ENCODE results near the gene TGFB1I1. TPM values are rescaled to one million over a fixed set of nuclear protein-coding genes. Genes with fewer than 3 reads are reported as not detected.

Gene TGFB1I1
- polyA plus RNA-seq, 2 of the 4 experiments (the other 2 are of a cell fraction) = 8.3 to 75.1 TPM

DNA sequence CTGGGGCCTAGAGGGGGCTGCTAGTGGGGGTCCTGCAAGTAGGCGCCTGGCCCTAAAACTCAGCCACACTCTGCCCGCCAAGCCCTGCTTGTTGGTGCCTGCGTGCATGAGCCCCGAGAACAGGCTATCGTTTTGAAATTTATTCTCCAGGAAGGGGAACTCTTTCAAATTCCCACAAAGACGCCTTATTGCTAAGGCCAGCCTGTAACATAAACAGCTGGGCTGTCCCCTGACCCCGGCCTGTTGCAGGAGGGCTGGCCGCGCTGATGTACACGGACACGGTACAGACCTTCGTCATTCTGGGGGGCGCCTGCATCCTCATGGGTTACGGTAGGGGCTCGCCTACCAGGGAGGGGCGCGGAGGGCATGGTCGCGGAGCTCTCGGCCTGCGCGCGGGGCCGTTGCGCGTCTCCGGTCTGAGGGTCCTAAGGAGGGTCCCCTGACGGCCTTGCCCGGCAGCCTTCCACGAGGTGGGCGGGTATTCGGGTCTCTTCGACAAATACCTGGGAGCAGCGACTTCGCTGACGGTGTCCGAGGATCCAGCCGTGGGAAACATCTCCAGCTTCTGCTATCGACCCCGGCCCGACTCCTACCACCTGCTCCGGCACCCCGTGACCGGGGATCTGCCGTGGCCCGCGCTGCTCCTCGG lies 15.2 kb downstream of the TGFB1I1 start:
- peak overlapping the region; percentile 97 for H3K4me2 ChIP-seq
- H3K4me3 ChIP-seq = peak overlapping the region; percentile 56
- ChIA-PET CTCF (interaction anchor here (0.9 to 1.5 kb wide), 4 partner anchors 11 to 209 kb away, joined by 3 to 4 read pairs (median 4); no protein-coding TSS in a partner anchor), POLR2A (interaction anchor here (1.6 to 2.2 kb wide), 2 partner anchors 10 to 21 kb away, joined by 4 to 6 read pairs; partner anchors contain the start of gene RUSF1)
- H3K4me1 ChIP-seq = peaks cover 17% of the 10 kb centered on the region; the same call in 2 of the 3 replicates
- peak overlapping the region; percentile 59 to 82; a peak in 5 of 6 replicates for H3K27ac ChIP-seq
- no peaks in the 10 kb centered on the region for H3K9me3 ChIP-seq
- FAIRE-seq (no peak), ATAC-seq (no peak; a peak in 2 of 6 replicates), DNase-seq (ENCODE audit: low read depth in 1 of 2, low spot score in 1 of 2) (no peak)
- TF ChIP-seq EHF (CRISPR knock-in tag; IDR thresholded peaks at IDR 0.05) = no peak
- WGBS (ENCODE audit: missing lambda C conversion rate) = 45% methylated on average over 38 of the region's 48 CpGs

DNA sequence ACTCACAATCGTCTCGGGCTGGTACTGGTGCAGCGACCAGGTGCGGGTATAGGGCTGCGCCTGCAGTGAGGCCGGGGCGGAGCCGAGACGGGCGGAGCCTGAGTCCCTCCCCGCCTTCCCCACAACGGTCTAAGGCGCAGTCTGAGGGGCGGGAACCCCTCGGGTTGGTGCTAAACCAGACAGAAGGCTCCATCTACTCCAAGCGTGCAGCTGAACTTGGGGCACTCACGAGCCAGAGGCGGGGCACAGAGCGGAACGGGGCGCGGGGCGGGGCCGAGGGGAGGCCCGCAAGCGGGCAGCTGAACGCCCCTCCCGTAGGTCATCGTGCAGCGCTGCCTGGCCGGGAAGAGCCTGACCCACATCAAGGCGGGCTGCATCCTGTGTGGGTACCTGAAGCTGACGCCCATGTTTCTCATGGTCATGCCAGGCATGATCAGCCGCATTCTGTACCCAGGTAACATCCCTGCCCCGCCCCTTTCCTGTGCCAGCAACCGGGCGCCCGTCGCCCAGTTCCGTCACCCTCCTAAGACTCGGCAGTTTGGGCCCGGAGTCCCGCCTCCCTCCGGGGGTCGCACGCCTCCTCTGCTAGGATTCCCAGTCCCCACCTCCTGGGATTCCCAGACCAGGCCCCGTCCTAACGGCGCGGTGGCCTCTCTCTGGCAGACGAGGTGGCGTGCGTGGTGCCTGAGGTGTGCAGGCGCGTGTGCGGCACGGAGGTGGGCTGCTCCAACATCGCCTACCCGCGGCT lies 15.9 kb downstream of the TGFB1I1 start:
- DNase-seq (ENCODE audit: low read depth in 1 of 2, low spot score in 1 of 2) = peak; percentile 26 to 69
- CTCF ChIA-PET = interaction anchor here (0.9 to 1.5 kb wide), 4 partner anchors 10 to 208 kb away, joined by 3 to 4 read pairs (median 4); no protein-coding TSS in a partner anchor
- Histone ChIP-seq H3K4me2 (peak overlapping the region; percentile 97), H3K9me3 (no peaks in the 10 kb centered on the region), H3K4me3 (peak overlapping the region; percentile 56), H3K27ac (peak overlapping the region; percentile 59 to 82), H3K4me1 (peaks cover 17% of the 10 kb centered on the region; the same call in 2 of the 3 replicates)
- FAIRE-seq = no peak
- peak; percentile 71 to 88 for ATAC-seq
- POLR2A ChIA-PET = interaction anchor here (1.6 to 2.2 kb wide), 2 partner anchors 9 to 20 kb away, joined by 4 to 6 read pairs; partner anchors contain the start of gene RUSF1
- TF ChIP-seq CBX2 (IDR thresholded peaks at IDR 0.05; ENCODE audit: borderline replicate concordance, low read depth) (no peak), JUN (IDR thresholded peaks at IDR 0.05) (peak in 1 of 2 experiments; percentile 23; a peak in 1 of 5 replicates)
- TF ChIP-seq, protein P1, sequence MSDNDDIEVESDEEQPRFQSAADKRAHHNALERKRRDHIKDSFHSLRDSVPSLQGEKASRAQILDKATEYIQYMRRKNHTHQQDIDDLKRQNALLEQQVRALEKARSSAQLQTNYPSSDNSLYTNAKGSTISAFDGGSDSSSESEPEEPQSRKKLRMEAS (IDR thresholded peaks at IDR 0.05) = peak; percentile 26; the same call in 1 of the 2 replicates
- WGBS (ENCODE audit: missing lambda C conversion rate) = 31% methylated on average over 15 of the region's 60 CpGs

- peak overlapping the region; percentile 97 for H3K4me2 ChIP-seq
- no peak for FAIRE-seq
- POLR2A ChIA-PET = interaction anchor here (1.6 to 2.2 kb wide), 2 partner anchors 9 to 19 kb away, joined by 4 to 6 read pairs; partner anchors contain the start of gene RUSF1
Measured at GRCh38 chr16:31488468-31489297, 16.7 kb downstream of the TGFB1I1 start.

More at GRCh38 chr16:31488468-31489297, 16.7 kb downstream of the TGFB1I1 start:
- H3K4me3 ChIP-seq = no peak overlapping the region; the same call in 2 of the 3 replicates
- ATAC-seq = no peak
- CTCF ChIA-PET = interaction anchor here (1.5 kb wide), 1 partner anchor 9 kb away, joined by 4 read pairs; no protein-coding TSS in a partner anchor
- H3K4me1 ChIP-seq = peaks cover 17% of the 10 kb centered on the region; the same call in 2 of the 3 replicates
- TF ChIP-seq KDM1A (IDR thresholded peaks at IDR 0.05; ENCODE audit: low read depth) = no peak
- no peak for TF ChIP-seq RAD21 (conservative IDR thresholded peaks at IDR 0.05 in 1 of 2, IDR thresholded peaks at IDR 0.05 in 1 of 2)
- no peak for TF ChIP-seq KDM5A (IDR thresholded peaks at IDR 0.05)
- TF ChIP-seq CBX8 (IDR thresholded peaks at IDR 0.05) = no peak
- TF ChIP-seq REST (IDR thresholded peaks at IDR 0.05) = no peak
- no peak for TF ChIP-seq PHF8 (IDR thresholded peaks at IDR 0.05; ENCODE audit: borderline replicate concordance, low read depth)
- TF ChIP-seq RARB (CRISPR knock-in tag; IDR thresholded peaks at IDR 0.05) = no peak
- TF ChIP-seq CHD4 (IDR thresholded peaks at IDR 0.05; ENCODE audit: borderline replicate concordance) = no peak
- TF ChIP-seq CBX2 (IDR thresholded peaks at IDR 0.05; ENCODE audit: borderline replicate concordance, low read depth) = no peak
- 95% methylated on average over 64 of the region's 77 CpGs for WGBS (ENCODE audit: missing lambda C conversion rate)
- no peak overlapping the region; a peak in 1 of 6 replicates for H3K27ac ChIP-seq
- no peak for DNase-seq (ENCODE audit: low read depth in 1 of 2, low spot score in 1 of 2)
- H3K9me3 ChIP-seq = no peaks in the 10 kb centered on the region

Measured in A549 (cell line).